ENCODE data around the gene PTGIS.

DNA sequence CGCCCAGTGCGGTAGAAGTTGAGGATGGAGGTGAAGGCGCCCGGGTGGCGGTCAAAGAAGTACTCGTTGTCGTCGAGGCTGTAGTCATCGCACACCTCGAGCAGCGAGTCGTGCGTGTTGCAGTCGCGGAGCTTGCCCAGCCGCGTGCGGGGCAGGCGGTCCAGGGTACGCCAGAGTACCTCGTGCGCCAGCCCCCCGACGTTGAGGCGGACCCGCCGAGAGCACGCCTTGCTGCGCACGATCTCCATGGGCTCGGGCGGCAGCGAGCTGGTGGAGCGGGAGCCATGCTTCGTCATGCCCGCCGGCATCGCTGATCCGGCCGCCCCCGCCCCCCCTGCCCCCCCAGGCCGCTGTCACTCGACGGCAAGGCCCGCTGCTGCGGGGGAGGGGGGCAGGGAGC, 85.8 kb downstream of the PTGIS start:
- TF ChIP-seq POLR2AphosphoS5 (IDR thresholded peaks at IDR 0.05; ENCODE audit: low read depth, low read length) (no peak), POLR2A (IDR thresholded peaks at IDR 0.05; ENCODE audit: low read depth, low read length) (no peak), TAF1 (IDR thresholded peaks at IDR 0.05; ENCODE audit: borderline replicate concordance, low read depth, low read length) (no peak)
